Heart left ventricle (tissue), 16 donors: ENCODE results near the gene AKR1D1. TPM values are rescaled to one million over a fixed set of nuclear protein-coding genes. Genes with fewer than 3 reads are reported as not detected.

ENCODE experiments used
- ATAC-seq, 4 donors: fragments of 200-7000 bp; cut with Tn5 transposase; one replicate each; pipeline ENCODE4 v1.9.1; 2020 to 2022; ENCODE audit warnings: moderate library complexity in 4 of 4, mild to moderate bottlenecking in 3 of 4, moderate number of reproducible peaks in 1 of 4
- DNase-seq, 5 donors: peaks; one replicate each; pipeline ENCODE4 v3.0.0-alpha.2; 2020
- H3K27ac ChIP-seq, 12 donors: fragments of 200-600 bp; sonication (generic) in 4 of 12; one replicate each; pipeline versions ENCODE4 v1.5.0 to v1.8.0; 2016 to 2022; ENCODE audit warnings: mild to moderate bottlenecking in 2 of 12
- H3K27me3 ChIP-seq, 9 donors: fragments of 200-600 bp; sonication (generic) in 2 of 9; one replicate each; pipeline versions ENCODE4 v1.5.1 to v1.8.0; 2016 to 2022; ENCODE audit warnings: mild to moderate bottlenecking in 3 of 9
- H3K36me3 ChIP-seq, 9 donors: fragments of 200-600 bp; sonication (generic) in 2 of 9; one replicate each; pipeline versions ENCODE4 v1.5.0 to v1.8.0; 2018 to 2022; ENCODE audit warnings: mild to moderate bottlenecking in 2 of 9
- H3K4me1 ChIP-seq, 12 donors: fragments of 200-600 bp; sonication (generic) in 4 of 12; one replicate each; pipeline versions ENCODE4 v1.5.0 to v1.8.0; 2016 to 2022; ENCODE audit warnings: mild to moderate bottlenecking in 3 of 12
- H3K4me3 ChIP-seq, 12 donors: fragments of 200-600 bp; sonication (generic) in 4 of 12; one replicate each; pipeline versions ENCODE4 v1.5.0 to v1.8.0; 2017 to 2022; ENCODE audit warnings: mild to moderate bottlenecking in 9 of 12, moderate library complexity in 4 of 12
- H3K9me3 ChIP-seq, 12 donors: fragments of 200-600 bp; sonication (generic) in 4 of 12; one replicate each; pipeline versions ENCODE4 v1.5.0 to v1.8.0; 2016 to 2022; ENCODE audit warnings: mild to moderate bottlenecking in 1 of 12
- POLR2A ChIP-seq, 2 donors: fragments of 450-650 bp; IDR thresholded peaks; one replicate each; pipeline ENCODE4 v1.6.1; 2017; ENCODE audit warnings: antibody characterized with exemption in 2 of 2, mild to moderate bottlenecking in 2 of 2, moderate library complexity in 2 of 2
- WGBS, 4 donors: extraction: QIAGEN DNeasy Blood & Tissue Kit in 2 of 4; methylation state at CpG; one replicate each; pipeline versions ENCODE4 v1.1.5 to v1.1.7; 2013 to 2018; 5-methylcytosine and 5-hydroxymethylcytosine counted together
- intact Hi-C, 10 donors: fragments of 100-400 bp; cut with DNase I; formaldehyde crosslinking; loops; one replicate each; pipeline versions ENCODE4 v1.11.1 to v1.14.2; 2022
- polyA plus RNA-seq, 2 donors: library from polyadenylated mRNA; stranded (reverse); fragments of 200-250 nt; gene quantifications; one replicate each; pipeline ENCODE4 v1.2.3, GENCODE V29; 2013
- total RNA-seq, 9 donors: library from RNA; depleted of rRNA in 2 of 9; stranded (reverse); fragments of >200 nt in 2 of 9; fragmentation: NEBNext Ultra II Directional in 3 of 9; extraction: Animal tissue kit (Norgen Biotek cat#: 25700) in 3 of 9; gene quantifications; one replicate each; pipeline versions ENCODE4 v1.1.0 to v1.2.4, GENCODE V29; 2016 to 2023
- TF ChIP-seq, protein P1 (sequence below), 12 donors: fragments of 200-600 bp; sonication (generic) in 4 of 12; IDR thresholded peaks; one replicate each; pipeline versions ENCODE4 v1.5.0 to v1.8.0; 2018 to 2022; ENCODE audit warnings: antibody characterized with exemption in 12 of 12, mild to moderate bottlenecking in 5 of 12
- donor health status: ischemic (EF 13 %, LVEDD 7.1; RV severe dilation, severe dysfunction).
- donor health status: healthy with polysubstance abuse.
- donor health status: DM: no; HTN: yes; CAD: no.
- donor health status: DM: no; HTN: no; CAD: no.
- donor health status: ischemic (EF 25% LVEDD 6.9; RV normal size, moderate dysfunction).
- donor health status: ischemic (EF 25% LVEDD 5.7; RV mildly dilated, moderate dysfunction).
- donor health status: healthy.
- donor health status: DM: yes; HTN: yes; CAD: no.
- donor health status: ischemic (EF 35%, LVEDD 5.7; RV mildly dilated, moderate dysfunction).
- donor health status: nonischemic (EF 11% LVEDD 7.7; RV severe dilation, severe dysfunction).
- donor health status: DM: yes; HTN: yes; CAD: no.
- donor health status: PGD.
- donor health status: ischemic (EF 29% LVEDD 5.4; RV normal size, mild dysfunction).
- donor health status: nonischemic (EF 23%, LVEDD 6.1; RV moderate dilation, normal function).

Gene AKR1D1
- total and polyA plus RNA-seq, 11 donors, result not detected

DNA sequence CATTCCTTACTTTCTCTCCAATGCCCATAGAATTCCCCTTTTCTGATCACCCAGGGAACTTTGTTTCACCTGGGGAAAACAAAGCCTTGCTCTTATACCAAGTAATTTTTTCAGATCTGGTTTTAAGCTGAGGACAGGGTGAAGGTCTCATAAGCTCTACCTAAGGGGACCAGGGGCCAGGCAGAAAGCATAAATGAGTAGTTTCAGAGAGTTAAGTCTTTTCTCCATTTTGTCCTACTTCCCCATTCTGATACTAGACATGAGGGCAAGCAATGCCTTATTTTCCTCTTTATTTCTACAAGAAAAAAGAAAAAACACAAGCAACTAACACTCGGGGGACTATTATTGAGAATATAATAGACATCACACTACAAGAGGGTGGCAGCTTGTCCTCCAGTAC is 2.9 kb downstream of the AKR1D1 start:
- TF ChIP-seq, protein P1, sequence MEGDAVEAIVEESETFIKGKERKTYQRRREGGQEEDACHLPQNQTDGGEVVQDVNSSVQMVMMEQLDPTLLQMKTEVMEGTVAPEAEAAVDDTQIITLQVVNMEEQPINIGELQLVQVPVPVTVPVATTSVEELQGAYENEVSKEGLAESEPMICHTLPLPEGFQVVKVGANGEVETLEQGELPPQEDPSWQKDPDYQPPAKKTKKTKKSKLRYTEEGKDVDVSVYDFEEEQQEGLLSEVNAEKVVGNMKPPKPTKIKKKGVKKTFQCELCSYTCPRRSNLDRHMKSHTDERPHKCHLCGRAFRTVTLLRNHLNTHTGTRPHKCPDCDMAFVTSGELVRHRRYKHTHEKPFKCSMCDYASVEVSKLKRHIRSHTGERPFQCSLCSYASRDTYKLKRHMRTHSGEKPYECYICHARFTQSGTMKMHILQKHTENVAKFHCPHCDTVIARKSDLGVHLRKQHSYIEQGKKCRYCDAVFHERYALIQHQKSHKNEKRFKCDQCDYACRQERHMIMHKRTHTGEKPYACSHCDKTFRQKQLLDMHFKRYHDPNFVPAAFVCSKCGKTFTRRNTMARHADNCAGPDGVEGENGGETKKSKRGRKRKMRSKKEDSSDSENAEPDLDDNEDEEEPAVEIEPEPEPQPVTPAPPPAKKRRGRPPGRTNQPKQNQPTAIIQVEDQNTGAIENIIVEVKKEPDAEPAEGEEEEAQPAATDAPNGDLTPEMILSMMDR (IDR thresholded peaks at IDR 0.05), result no peak
- TF ChIP-seq POLR2A (IDR thresholded peaks at IDR 0.05), result no peak
- intact Hi-C loops, result no loop called here
- 89 to 97% (median 93%) methylated on average over 1 of the region's 1 CpG for WGBS, 4 donors

DNA sequence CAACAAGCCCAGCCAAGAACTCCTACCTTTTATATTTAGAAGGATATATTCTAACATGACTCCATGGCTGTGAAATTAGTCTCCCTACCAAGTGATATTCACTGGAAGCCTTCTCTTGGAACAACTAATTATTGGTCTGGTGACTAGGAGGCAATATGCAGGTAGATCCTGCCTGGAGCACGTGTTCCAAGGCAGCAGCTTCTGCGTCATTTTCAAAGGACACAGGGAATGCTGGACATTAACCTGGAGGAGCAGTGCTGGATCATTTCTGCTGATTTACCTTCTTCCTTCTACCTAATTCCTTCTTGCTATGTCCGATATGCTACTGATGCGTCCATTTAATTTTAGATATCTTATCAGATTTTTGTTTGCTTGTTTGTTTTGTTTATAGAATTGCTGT is 5.6 kb downstream of the AKR1D1 start:
- Histone ChIP-seq H3K36me3 (no peaks in the 10 kb centered on the region), H3K9me3 (no peaks in the 10 kb centered on the region), H3K4me3 (no peak overlapping the region), H3K27me3 (no peaks in the 10 kb centered on the region), H3K27ac (no peak overlapping the region), H3K4me1 (no peaks in the 10 kb centered on the region)
- TF ChIP-seq, protein P1 (IDR thresholded peaks at IDR 0.05), result no peak
- no peak for TF ChIP-seq POLR2A (IDR thresholded peaks at IDR 0.05)
- no peak for ATAC-seq
- no peak for DNase-seq
- 85 to 88% (median 86%) methylated on average over 4 of the region's 4 CpGs for WGBS, 4 donors
- intact Hi-C loops, result no loop called here

More for the DNA sequence above, 2.9 kb downstream of the AKR1D1 start:
- no peak overlapping the region for H3K27ac ChIP-seq
- ATAC-seq (no peak), DNase-seq (no peak)
- H3K4me1 ChIP-seq, result no peaks in the 10 kb centered on the region
- H3K4me3 ChIP-seq, result no peak overlapping the region
- no peaks in the 10 kb centered on the region for H3K36me3 ChIP-seq
- H3K9me3 ChIP-seq, result peaks cover 0 to 8% (median 0%) of the 10 kb centered on the region in 12 donors
- H3K27me3 ChIP-seq, result no peaks in the 10 kb centered on the region

DNA sequence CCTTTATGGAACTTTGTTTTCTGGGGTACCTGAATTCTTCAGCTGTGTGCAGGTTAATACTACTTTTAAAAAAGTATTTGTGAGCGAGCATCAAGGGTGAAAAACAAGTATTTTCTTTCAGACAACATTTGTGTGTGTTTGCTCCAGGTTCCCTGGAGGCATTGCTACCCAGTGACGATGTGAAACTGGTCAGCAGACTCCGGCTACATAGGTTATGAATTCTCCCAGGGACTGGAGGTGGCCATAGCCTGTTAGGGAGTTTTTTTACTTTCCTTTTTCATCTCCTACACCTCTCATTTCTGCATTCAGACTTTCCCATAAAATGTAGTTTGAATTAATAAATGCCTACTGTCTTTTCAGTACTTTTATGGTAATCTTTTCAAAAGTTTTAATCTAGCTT is 7.6 kb downstream of the AKR1D1 start:
- TF ChIP-seq POLR2A (IDR thresholded peaks at IDR 0.05), result no peak
- 51 to 69% (median 55%) methylated on average over 3 of the region's 3 CpGs for WGBS, 4 donors
- no peak overlapping the region for H3K27ac ChIP-seq
- H3K4me1 ChIP-seq, result no peaks in the 10 kb centered on the region
- ATAC-seq (no peak), DNase-seq (no peak)
- no peaks in the 10 kb centered on the region for H3K27me3 ChIP-seq
- intact Hi-C loops, result no loop called here
- H3K4me3 ChIP-seq, result no peak overlapping the region
- no peaks in the 10 kb centered on the region for H3K36me3 ChIP-seq
- H3K9me3 ChIP-seq, result no peaks in the 10 kb centered on the region

DNA sequence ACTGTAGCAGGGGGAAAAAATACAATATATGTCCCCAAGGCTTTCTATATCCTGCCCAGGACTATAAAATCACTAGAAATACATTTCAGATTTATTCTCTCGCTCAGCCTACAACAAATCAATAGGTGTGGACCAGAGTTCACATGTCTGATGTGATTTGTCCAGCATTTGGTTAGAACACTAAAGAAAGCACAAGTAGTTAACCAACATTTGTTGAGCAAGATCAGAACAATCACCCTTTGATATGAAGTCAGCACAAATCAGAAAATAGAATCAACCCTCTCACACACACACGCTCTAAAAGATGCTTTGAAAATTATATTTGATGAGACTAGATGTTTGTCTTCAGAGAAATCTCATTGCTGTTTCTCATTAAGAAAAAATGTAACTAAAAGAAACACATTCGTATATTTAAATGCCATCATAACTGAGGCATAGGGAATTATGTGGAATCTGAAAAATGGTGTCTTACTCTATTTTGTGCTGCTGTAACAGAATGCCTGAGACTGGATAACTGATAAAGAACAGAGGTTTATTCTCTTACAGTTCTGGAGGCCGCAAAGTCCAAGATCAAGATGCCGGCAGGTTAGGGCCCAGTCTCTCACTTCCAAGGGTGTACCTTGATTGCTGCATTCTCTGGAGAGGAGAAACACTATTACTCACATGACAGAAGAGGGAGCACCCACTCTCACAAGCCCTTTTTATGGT is 10.5 kb downstream of the AKR1D1 start:
- H3K36me3 ChIP-seq, result no peaks in the 10 kb centered on the region
- intact Hi-C loops, result no loop called here

DNA sequence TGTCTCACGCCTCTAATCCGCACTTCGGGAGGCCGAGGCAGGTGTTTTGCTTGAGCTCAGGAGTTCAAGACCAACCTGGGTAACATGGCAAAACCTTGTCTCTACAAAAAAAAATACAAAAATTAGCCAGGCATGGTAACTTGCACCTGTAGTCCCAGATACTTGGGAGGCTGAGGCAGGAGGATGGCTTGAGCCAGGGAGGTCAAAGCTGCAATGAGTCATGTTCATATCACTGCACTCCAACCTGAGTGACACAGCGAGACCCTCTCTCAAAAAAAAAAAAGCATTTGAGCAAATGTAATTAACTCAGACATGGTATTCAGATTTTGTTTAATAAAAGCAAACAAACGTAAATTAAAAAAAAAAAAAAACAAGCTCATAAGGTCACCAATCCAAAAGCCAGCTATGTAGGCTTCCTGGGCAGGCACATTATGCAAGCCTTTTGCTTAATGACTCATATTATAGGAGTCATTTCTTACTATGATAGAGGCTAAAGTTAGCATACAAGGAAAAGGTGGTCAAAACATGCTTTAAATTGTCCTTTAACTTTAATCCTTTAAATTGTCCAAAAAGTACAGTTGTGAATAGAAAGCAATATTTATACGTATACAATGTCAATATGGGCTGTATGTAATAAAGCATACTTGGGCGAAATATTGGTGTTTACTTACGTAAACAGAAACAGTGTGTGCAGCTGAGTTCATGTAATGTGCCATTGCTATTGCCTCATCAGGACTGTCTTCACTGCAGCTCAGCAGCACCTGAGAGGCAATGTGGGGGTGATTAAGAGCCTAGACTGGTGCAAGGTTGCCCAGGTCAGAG is 13.0 kb downstream of the AKR1D1 start:
- Histone ChIP-seq H3K9me3 (no peaks in the 10 kb centered on the region), H3K36me3 (no peaks in the 10 kb centered on the region), H3K4me3 (no peak overlapping the region), H3K27me3 (no peaks in the 10 kb centered on the region), H3K27ac (no peak overlapping the region), H3K4me1 (no peaks in the 10 kb centered on the region)
- TF ChIP-seq, protein P1 (IDR thresholded peaks at IDR 0.05), result no peak
- TF ChIP-seq POLR2A (IDR thresholded peaks at IDR 0.05), result no peak
- DNase-seq, result no peak
- WGBS, 4 donors, result 89 to 96% (median 95%) methylated on average over 9 of the region's 9 CpGs
- no peak for ATAC-seq
- intact Hi-C loops, result no loop called here

More for the DNA sequence above, 10.5 kb downstream of the AKR1D1 start:
- DNase-seq, result no peak
- no peaks in the 10 kb centered on the region for H3K4me1 ChIP-seq
- 86 to 89% (median 87%) methylated on average over 5 of the region's 5 CpGs for WGBS, 4 donors
- no peak for ATAC-seq
- no peak overlapping the region for H3K4me3 ChIP-seq
- H3K9me3 ChIP-seq, result no peaks in the 10 kb centered on the region
- no peaks in the 10 kb centered on the region for H3K27me3 ChIP-seq
- no peak for TF ChIP-seq POLR2A (IDR thresholded peaks at IDR 0.05)
- H3K27ac ChIP-seq, result no peak overlapping the region
